Mesendoderm (in vitro differentiated cells): ENCODE data around the gene EPHA2.
"Not testable (repeated sequence)": the region's sequence is repeated elsewhere in the genome, so short reads cannot be mapped to it uniquely, and the experiment has no call there.

ENCODE experiments used
- DNase-seq: peaks from one replicate; pipeline ENCODE4 v3.0.0; 2013
- H2AK5ac ChIP-seq: 2 replicates; pipeline ENCODE4 v1.6.1; 2013; ENCODE audit warnings: low read length, inconsistent platforms
- H2BK120ac ChIP-seq: 2 replicates; pipeline ENCODE4 v1.6.1; 2013; ENCODE audit warnings: low read depth, mild to moderate bottlenecking, low read length, moderate library complexity, mixed read lengths
- H2BK15ac ChIP-seq: replicated peaks from 2 replicates; pipeline ENCODE4 v1.6.1; 2013; ENCODE audit warnings: low read depth, mild to moderate bottlenecking, moderate library complexity
- H2BK5ac ChIP-seq: 2 replicates; pipeline ENCODE4 v1.6.1; 2013; ENCODE audit warnings: low read length, inconsistent platforms
- H3K18ac ChIP-seq: 2 replicates; pipeline ENCODE4 v1.6.1; 2013; ENCODE audit warnings: mild to moderate bottlenecking, low read length, mixed read lengths
- H3K23ac ChIP-seq: one replicate; pipeline ENCODE4 v1.6.1; 2013; ENCODE audit warnings: low read length
- H3K27ac ChIP-seq: 2 replicates; pipeline ENCODE4 v1.5.1; 2013; ENCODE audit warnings: low read depth, mild to moderate bottlenecking, inconsistent platforms, low read length, moderate library complexity
- H3K27me3 ChIP-seq: 2 replicates; pipeline ENCODE4 v1.6.1; 2013; ENCODE audit warnings: low read length, control low read depth, mild to moderate bottlenecking, inconsistent platforms; ENCODE audit not compliant: insufficient read depth, poor library complexity
- H3K36me3 ChIP-seq: 2 replicates; pipeline ENCODE4 v1.6.1; 2013; ENCODE audit warnings: low read length, inconsistent platforms; ENCODE audit not compliant: control insufficient read depth, insufficient read depth
- H3K4ac ChIP-seq: one replicate; pipeline ENCODE4 v1.6.1; 2013; ENCODE audit warnings: low read depth, mild to moderate bottlenecking, low read length, moderate library complexity
- H3K4me1 ChIP-seq: 2 replicates; pipeline ENCODE4 v1.6.1; 2013; ENCODE audit warnings: low read depth, low read length, inconsistent platforms; ENCODE audit not compliant: control insufficient read depth
- H3K4me2 ChIP-seq: 2 replicates; pipeline ENCODE4 v1.6.1; 2013; ENCODE audit warnings: low read length
- H3K4me3 ChIP-seq: 2 replicates; pipeline ENCODE4 v1.5.1; 2013; ENCODE audit warnings: mild to moderate bottlenecking, low read length
- H3K56ac ChIP-seq: one replicate; pipeline ENCODE4 v1.6.1; 2013; ENCODE audit warnings: low read length
- H3K79me1 ChIP-seq: 2 replicates; pipeline ENCODE4 v1.6.1; 2013; ENCODE audit warnings: low read length, inconsistent platforms
- H3K79me2 ChIP-seq: 2 replicates; pipeline ENCODE4 v1.6.1; 2013; ENCODE audit warnings: mild to moderate bottlenecking, low read length; ENCODE audit not compliant: control insufficient read depth, insufficient read depth
- H3K9ac ChIP-seq: 2 replicates; pipeline ENCODE4 v1.6.1; 2013; ENCODE audit warnings: low read length, inconsistent platforms
- H4K5ac ChIP-seq: one replicate; pipeline ENCODE4 v1.6.1; 2013; ENCODE audit warnings: low read length
- H4K8ac ChIP-seq: one replicate; pipeline ENCODE4 v1.6.1; 2013; ENCODE audit warnings: low read depth, mild to moderate bottlenecking, control low read depth, low read length, moderate library complexity
- WGBS: extraction: QIAGEN DNeasy Blood & Tissue Kit; methylation state at CpG from one replicate; pipeline ENCODE4 v1.1.7; 2013; ENCODE audit warnings: low lambda C conversion rate, missing lambda C conversion rate; ENCODE audit not compliant: insufficient coverage; ENCODE audit errors: extremely low coverage; 5-methylcytosine and 5-hydroxymethylcytosine counted together

The EPHA2 gene

DNA sequence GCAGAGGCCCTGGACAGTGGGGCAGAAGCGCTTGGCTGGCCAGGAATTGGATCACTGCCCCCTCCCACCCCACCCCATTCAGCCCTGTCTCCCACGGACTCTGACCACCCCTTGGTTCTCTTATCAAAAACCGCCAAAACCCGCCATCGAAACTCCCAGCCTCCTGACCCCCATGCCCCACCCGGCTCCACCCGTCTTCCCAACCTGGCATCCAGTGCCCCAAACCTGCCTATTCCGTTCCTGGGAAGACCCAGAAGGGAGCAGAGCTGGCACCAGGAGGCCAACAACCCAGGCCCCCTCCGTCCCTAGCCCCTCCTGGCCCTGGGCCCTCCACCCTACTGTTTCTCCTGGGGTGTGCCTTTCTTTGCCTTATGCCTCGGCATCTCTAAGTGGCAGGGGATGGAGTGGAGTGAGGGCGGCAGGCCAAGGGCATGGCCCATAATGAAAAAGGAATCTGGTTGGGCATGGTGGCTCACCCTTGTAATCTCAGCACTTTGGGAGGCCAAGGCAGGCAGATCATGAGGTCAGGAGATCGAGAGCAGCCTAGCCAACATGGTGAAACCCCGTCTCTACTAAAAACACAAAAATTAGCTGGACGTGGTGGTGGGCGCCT, 16.5 kb upstream of the EPHA2 start:
- Histone ChIP-seq H3K36me3 (no peaks in the 10 kb centered on the region), H3K23ac (no peak overlapping the region), H3K4me3 (no peak overlapping the region), H2BK120ac (no peak overlapping the region), H3K4ac (peak overlapping the region; percentile 8), H4K5ac (no peak overlapping the region), H3K27ac (no peak overlapping the region), H2AK5ac (peak overlapping the region; percentile 66), H2BK5ac (no peak overlapping the region), H2BK15ac (no peak overlapping the region), H4K8ac (no peak overlapping the region), H3K18ac (peak overlapping the region; percentile 34), H3K9ac (no peak overlapping the region), H3K4me1 (peaks cover 6% of the 10 kb centered on the region), H3K79me1 (no peaks in the 10 kb centered on the region), H3K56ac (peak overlapping the region; percentile 59), H3K79me2 (no peaks in the 10 kb centered on the region), H3K4me2 (no peak overlapping the region), H3K27me3 (no peaks in the 10 kb centered on the region)
- DNase-seq: no peak
- WGBS: no CpG with 5 or more reads among the region's 15 CpGs

DNA sequence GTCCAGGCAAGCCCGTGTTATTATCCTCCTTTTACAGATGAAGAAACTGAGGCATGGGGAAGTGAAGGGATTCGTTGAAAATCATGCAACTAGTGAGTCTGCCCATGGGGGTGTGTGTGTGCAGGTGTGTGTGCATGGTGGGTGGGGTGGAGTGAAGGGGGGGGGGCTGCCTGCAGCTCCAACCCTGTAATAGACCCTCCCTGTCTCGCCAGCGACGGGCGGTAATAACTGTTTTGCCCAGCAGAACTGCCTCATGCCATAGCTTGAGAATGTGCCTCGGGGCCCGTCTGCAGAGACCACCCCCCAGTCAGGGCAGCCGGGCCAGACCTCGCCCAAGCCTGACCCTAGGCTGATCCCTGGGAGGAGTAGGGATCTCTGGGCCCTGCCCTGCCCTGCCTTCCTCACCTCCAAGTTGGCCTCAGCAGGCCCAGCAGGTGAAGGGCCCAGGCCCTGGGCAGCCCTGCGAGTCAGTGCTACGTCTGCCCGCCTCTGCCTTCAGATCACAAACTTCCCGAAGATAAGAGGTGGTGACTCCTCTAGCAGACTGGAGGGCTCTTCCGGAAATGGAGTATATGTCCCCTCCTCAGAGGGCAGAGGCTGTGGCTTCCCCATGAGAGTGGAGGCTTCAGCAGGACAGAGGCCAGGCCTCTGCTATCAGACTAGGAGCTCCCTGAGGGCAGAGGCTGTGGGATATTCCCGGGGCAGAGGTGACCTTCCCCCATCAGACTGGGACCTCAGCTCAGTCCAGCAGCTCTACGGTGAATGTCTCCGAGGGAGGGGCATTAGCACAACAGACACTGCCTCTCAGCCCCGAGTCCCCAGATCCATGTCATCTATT, 15.7 kb upstream of the EPHA2 start:
- no peak overlapping the region for H3K4me3 ChIP-seq
- H3K56ac ChIP-seq: peak overlapping the region; percentile 57
- H3K27me3 ChIP-seq: no peaks in the 10 kb centered on the region
- no peaks in the 10 kb centered on the region for H3K36me3 ChIP-seq
- no peak overlapping the region for H4K5ac ChIP-seq
- peak overlapping the region; percentile 35 for H3K9ac ChIP-seq
- no peak overlapping the region for H2BK15ac ChIP-seq
- H3K4ac ChIP-seq: peak overlapping the region; percentile 18
- no peaks in the 10 kb centered on the region for H3K79me1 ChIP-seq
- no peak overlapping the region for H3K4me2 ChIP-seq
- DNase-seq: no peak
- H2BK120ac ChIP-seq: no peak overlapping the region
- peak overlapping the region; percentile 62 for H2AK5ac ChIP-seq
- no peaks in the 10 kb centered on the region for H3K79me2 ChIP-seq
- H3K27ac ChIP-seq: no peak overlapping the region
- peak overlapping the region; percentile 34 for H3K18ac ChIP-seq
- H3K23ac ChIP-seq: no peak overlapping the region
- peaks cover 6% of the 10 kb centered on the region for H3K4me1 ChIP-seq
- no peak overlapping the region for H4K8ac ChIP-seq
- WGBS: no CpG with 5 or more reads among the region's 19 CpGs
- peak overlapping the region; percentile 43 for H2BK5ac ChIP-seq

DNA sequence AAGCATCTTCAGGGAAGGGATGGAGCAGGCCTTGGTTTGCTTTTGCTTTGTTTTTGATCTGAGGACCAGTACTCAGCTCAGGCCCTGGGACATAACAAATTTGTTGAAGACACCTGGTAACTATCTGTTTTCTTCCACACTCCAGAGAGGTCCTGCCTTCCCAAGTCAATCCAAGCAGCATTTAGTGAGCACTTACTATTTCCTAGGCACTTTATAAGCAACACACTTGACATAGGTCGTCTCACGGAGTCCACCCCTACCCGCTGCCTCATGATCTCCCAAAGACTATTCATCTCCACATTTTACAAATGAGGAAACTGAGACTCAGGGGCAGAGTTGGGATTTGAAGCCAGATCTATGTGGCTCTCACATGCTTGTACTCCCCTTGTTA, 14.4 kb upstream of the EPHA2 start:
- no peaks in the 10 kb centered on the region for H3K36me3 ChIP-seq
- H2BK120ac ChIP-seq: no peak overlapping the region
- peak overlapping the region; percentile 87 for H2AK5ac ChIP-seq
- no peak overlapping the region for H3K27ac ChIP-seq
- no peak overlapping the region for H3K4me3 ChIP-seq
- peaks cover 2% of the 10 kb centered on the region for H3K79me1 ChIP-seq
- H3K27me3 ChIP-seq: no peaks in the 10 kb centered on the region
- no peak overlapping the region for H3K4ac ChIP-seq
- H3K18ac ChIP-seq: no peak overlapping the region
- H3K56ac ChIP-seq: peak overlapping the region; percentile 27
- no peak for DNase-seq
- no peak overlapping the region for H2BK15ac ChIP-seq
- no peak overlapping the region for H3K4me2 ChIP-seq
- no CpG with 5 or more reads among the region's 3 CpGs for WGBS
- peak overlapping the region; percentile 34 for H2BK5ac ChIP-seq
- H3K4me1 ChIP-seq: peaks cover 11% of the 10 kb centered on the region
- H3K79me2 ChIP-seq: no peaks in the 10 kb centered on the region
- no peak overlapping the region for H4K5ac ChIP-seq
- no peak overlapping the region for H3K9ac ChIP-seq
- H4K8ac ChIP-seq: no peak overlapping the region
- H3K23ac ChIP-seq: peak overlapping the region; percentile 6

DNA sequence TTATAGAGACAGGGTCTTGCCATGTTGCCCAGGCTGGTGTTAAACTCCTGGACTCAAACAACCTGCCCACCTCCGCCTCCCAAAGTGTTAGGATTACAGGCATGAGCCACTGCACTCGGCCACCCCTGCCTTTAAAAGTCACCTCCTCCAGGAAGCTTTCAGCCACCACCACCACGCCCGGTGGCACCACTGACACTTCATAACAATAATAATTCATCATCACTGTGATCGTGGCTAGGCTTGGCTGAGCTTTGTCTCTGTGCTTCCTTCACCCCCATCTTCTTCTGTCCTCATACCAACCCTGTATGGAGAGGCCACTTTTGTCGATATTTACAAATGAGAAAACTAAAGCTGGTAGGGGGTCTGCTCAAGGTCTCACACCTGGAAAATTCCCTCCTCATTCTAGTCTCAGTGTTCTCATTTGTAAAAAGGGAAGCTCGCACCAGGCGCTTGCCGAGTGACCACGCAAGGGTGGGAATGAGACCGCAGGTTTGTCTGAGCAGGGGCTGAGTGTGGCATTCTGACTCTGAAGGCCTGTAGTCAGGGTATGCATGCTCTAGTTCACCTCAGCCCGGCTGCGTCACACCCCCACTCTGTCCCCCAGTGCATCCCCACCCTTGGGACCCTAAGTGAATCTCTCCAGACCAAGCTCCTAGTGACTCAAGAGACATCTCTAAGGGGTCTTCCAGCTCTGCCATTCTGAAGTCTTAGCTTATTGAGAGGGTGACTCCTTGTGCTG, 12.9 kb upstream of the EPHA2 start:
- no peak overlapping the region for H3K23ac ChIP-seq
- H3K4me3 ChIP-seq: no peak overlapping the region
- peak overlapping the region; percentile 89 for H2BK5ac ChIP-seq
- H4K8ac ChIP-seq: no peak overlapping the region
- peak overlapping the region; percentile 83 for H3K56ac ChIP-seq
- H3K27me3 ChIP-seq: no peaks in the 10 kb centered on the region
- H2AK5ac ChIP-seq: peak overlapping the region; percentile 94
- H3K36me3 ChIP-seq: no peaks in the 10 kb centered on the region
- H3K18ac ChIP-seq: peak overlapping the region; percentile 28
- peak overlapping the region; percentile 76 for H3K4ac ChIP-seq
- peak overlapping the region; percentile 55 for H2BK120ac ChIP-seq
- no peaks in the 10 kb centered on the region for H3K79me2 ChIP-seq
- peaks cover 16% of the 10 kb centered on the region for H3K4me1 ChIP-seq
- WGBS: no CpG with 5 or more reads among the region's 13 CpGs
- H4K5ac ChIP-seq: no peak overlapping the region
- DNase-seq: no peak
- no peak overlapping the region for H3K4me2 ChIP-seq
- peaks cover 2% of the 10 kb centered on the region for H3K79me1 ChIP-seq
- H2BK15ac ChIP-seq: no peak overlapping the region
- H3K9ac ChIP-seq: peak overlapping the region; percentile 39
- peak overlapping the region; percentile 63 for H3K27ac ChIP-seq

DNA sequence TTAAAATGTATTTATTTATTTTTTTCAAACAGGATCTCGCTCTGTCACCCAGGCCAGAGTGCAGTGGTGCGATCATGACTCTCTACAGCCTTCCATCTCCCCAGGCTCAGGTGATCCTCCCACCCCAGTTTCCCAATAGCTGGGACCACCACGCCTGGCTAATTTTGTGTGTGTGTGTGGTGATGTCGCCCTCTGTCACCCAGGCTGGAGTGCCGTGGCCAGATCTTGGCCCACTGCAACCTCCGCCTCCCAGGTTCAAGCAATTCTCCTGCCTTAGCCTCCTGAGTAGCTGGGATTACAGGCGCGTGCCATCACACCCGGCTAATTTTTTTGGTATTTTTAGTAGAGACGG, 12.3 kb upstream of the EPHA2 start:
- peak overlapping the region; percentile 46 for H3K18ac ChIP-seq
- H3K79me2 ChIP-seq, H3K36me3 ChIP-seq, H3K4me3 ChIP-seq, H3K27me3 ChIP-seq, H4K8ac ChIP-seq, H2BK120ac ChIP-seq, H3K79me1 ChIP-seq, H4K5ac ChIP-seq, H3K23ac ChIP-seq, H2BK15ac ChIP-seq, H3K4me2 ChIP-seq, H2AK5ac ChIP-seq, DNase-seq: not testable (repeated sequence)
- peak overlapping the region; percentile 41 for H3K4ac ChIP-seq
- peak overlapping the region; percentile 83 for H3K27ac ChIP-seq
- H3K4me1 ChIP-seq: peaks cover 16% of the 10 kb centered on the region
- H2BK5ac ChIP-seq: peak overlapping the region; percentile 94
- no CpG with 5 or more reads among the region's 10 CpGs for WGBS
- H3K56ac ChIP-seq: peak overlapping the region; percentile 92
- peak overlapping the region; percentile 61 for H3K9ac ChIP-seq
